Brain microvascular endothelial cell (primary cell): ENCODE measurements around the gene PIK3CD.
"Not testable (repeated sequence)": the region's sequence is repeated elsewhere in the genome, so short reads cannot be mapped to it uniquely, and the experiment has no call there.

ENCODE experiments used
- DNase-seq: peaks from one replicate; pipeline ENCODE4 v3.0.0-alpha.2; 2020
- H3K27ac ChIP-seq: fragments of 250-450 bp; sonication (Bioruptor Pico); 2 replicates; pipeline ENCODE4 v1.5.1; 2020; ENCODE audit warnings: mild to moderate bottlenecking, moderate library complexity
- H3K27me3 ChIP-seq: fragments of 250-450 bp; sonication (Bioruptor Pico); replicated peaks from 2 replicates; pipeline ENCODE4 v1.5.1; 2020; ENCODE audit warnings: mild to moderate bottlenecking
- H3K36me3 ChIP-seq: fragments of 250-450 bp; sonication (Bioruptor Pico); replicated peaks from 2 replicates; pipeline ENCODE4 v1.5.1; 2020; ENCODE audit warnings: mild to moderate bottlenecking
- H3K4me3 ChIP-seq: 2 replicates; pipeline ENCODE4 v1.5.1; 2011; ENCODE audit warnings: low read depth, mild to moderate bottlenecking, control low read depth, low read length, moderate library complexity
- in situ Hi-C: cut with HindIII; loops from 2 replicates; pipeline ENCODE4 v1.10.0; 2017; ENCODE audit warnings: low sequenced_read_pairs, low pct_ligation_motif_present
- TF ChIP-seq, protein P1 (sequence below): IDR thresholded peaks from 2 replicates; pipeline ENCODE4 v1.5.1; 2011; ENCODE audit warnings: low read depth, mild to moderate bottlenecking, moderate library complexity, low read length, control low read depth, inconsistent platforms; ENCODE audit errors: missing control alignments

The PIK3CD gene

DNA sequence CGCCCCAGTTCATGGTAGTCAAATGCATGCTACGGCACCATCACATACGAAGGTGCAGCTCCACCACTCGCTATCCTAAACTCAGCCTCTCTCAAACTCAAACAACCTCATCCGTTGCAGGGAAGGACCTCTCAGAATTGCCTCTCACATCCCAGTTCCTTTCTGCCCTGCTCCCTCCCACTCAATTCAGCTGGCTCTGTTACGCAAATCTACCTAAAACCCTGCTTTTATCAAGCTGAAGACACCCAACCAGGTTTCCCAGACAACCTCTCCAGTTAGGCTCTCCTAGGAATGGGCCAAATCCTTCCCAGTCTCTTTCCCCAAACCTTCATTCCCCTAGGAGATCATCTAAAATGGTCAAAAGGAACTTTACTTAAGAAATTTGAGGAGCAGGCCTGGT, 109.3 kb downstream of the PIK3CD start:
- H3K27ac ChIP-seq = no peak overlapping the region
- H3K4me3 ChIP-seq = no peak overlapping the region
- H3K27me3 ChIP-seq = no peaks in the 10 kb centered on the region
- no peak for DNase-seq
- peaks cover 5% of the 10 kb centered on the region for H3K36me3 ChIP-seq
- TF ChIP-seq, protein P1, sequence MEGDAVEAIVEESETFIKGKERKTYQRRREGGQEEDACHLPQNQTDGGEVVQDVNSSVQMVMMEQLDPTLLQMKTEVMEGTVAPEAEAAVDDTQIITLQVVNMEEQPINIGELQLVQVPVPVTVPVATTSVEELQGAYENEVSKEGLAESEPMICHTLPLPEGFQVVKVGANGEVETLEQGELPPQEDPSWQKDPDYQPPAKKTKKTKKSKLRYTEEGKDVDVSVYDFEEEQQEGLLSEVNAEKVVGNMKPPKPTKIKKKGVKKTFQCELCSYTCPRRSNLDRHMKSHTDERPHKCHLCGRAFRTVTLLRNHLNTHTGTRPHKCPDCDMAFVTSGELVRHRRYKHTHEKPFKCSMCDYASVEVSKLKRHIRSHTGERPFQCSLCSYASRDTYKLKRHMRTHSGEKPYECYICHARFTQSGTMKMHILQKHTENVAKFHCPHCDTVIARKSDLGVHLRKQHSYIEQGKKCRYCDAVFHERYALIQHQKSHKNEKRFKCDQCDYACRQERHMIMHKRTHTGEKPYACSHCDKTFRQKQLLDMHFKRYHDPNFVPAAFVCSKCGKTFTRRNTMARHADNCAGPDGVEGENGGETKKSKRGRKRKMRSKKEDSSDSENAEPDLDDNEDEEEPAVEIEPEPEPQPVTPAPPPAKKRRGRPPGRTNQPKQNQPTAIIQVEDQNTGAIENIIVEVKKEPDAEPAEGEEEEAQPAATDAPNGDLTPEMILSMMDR = no peak
- in situ Hi-C loops = no loop called here

DNA sequence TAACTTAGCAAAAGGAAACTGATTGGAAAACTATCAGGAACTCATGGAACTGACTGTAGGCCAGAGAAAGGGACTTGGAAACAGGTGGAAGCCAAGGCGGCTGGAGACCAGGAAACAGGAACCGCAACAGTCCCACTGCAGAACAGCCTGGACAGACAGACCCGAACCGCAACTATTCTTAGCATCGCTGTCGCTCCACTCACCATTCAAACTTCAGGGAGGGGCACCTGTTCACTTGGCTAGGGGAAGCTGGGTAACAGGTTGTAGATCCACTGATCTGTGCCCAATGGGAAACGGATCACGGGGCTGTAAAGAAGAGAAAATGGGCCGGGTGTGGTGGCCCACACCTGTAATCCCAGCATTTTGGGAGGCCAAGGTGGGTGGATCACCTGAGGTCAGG, 110.3 kb downstream of the PIK3CD start:
- in situ Hi-C loops = no loop called here
- TF ChIP-seq, protein P1 = no peak
- no peak for DNase-seq
- H3K36me3 ChIP-seq = peaks cover 5% of the 10 kb centered on the region
- H3K4me3 ChIP-seq = no peak overlapping the region
- H3K27ac ChIP-seq = no peak overlapping the region
- H3K27me3 ChIP-seq = no peaks in the 10 kb centered on the region

DNA sequence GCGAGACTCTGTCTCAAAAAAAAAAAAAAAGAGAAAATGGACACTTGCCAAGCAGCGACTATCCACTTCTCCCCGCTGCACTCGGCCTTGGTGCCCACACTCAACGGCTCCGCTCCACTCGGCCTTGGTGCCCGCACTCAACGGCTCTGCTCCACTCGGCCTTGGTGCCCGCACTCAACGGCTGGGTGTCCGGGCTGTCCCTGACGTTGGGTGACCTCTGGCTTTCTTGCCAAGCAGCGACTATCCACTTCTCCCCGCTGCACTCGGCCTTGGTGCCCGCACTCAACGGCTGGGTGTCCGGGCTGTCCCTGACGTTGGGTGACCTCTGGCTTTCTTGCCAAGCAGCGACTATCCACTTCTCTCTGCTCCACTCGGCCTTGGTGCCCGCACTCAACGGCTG, 110.9 kb downstream of the PIK3CD start:
- in situ Hi-C loops, DNase-seq, H3K4me3 ChIP-seq, H3K36me3 ChIP-seq, H3K27me3 ChIP-seq, H3K27ac ChIP-seq: not testable (repeated sequence)

DNA sequence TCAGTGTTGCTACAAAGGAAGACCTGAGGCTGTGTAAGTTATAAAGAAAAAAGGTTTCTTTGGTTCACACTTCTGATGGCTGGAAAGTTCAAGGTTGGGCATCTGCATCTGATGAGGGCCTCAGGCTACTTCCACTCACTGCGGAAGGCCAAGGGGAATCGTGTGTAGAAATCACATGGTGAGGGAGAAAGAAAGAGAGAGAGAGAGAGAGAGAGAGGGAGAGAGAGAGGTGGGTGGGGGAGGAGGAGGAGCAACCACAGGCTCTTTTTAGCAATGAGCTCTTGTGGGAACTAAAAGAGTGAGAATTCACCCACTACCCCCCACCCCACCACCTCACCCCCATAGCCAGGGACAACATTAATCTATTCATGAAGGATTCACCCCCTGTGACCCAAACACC, 112.4 kb downstream of the PIK3CD start:
- Histone ChIP-seq H3K27ac (no peak overlapping the region), H3K4me3 (no peak overlapping the region), H3K36me3 (peaks cover 5% of the 10 kb centered on the region), H3K27me3 (no peaks in the 10 kb centered on the region)
- TF ChIP-seq, protein P1 = no peak
- in situ Hi-C loops = no loop called here
- no peak for DNase-seq

DNA sequence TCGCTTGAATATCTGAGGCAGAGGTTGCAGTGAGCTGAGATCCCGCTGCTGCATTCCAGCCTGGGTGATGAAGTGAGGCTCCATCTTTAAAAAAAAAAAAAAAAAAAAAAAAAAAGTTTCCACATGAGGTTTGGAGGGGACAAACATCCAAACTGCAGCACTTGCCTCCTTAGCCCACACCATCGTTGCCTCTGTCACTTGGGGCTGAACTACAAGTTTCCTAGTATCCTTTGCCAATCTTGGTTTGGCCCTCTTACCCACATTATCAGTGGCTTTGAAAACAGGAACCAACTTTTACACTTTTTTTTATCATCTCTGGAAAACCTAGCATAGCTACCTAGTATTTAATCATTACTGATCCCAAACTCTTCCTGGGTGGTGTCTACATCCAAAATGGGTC, 113.0 kb downstream of the PIK3CD start:
- Histone ChIP-seq H3K36me3 (peaks cover 5% of the 10 kb centered on the region), H3K4me3 (no peak overlapping the region), H3K27ac (no peak overlapping the region), H3K27me3 (no peaks in the 10 kb centered on the region)
- TF ChIP-seq, protein P1 = no peak
- in situ Hi-C loops = no loop called here
- no peak for DNase-seq

DNA sequence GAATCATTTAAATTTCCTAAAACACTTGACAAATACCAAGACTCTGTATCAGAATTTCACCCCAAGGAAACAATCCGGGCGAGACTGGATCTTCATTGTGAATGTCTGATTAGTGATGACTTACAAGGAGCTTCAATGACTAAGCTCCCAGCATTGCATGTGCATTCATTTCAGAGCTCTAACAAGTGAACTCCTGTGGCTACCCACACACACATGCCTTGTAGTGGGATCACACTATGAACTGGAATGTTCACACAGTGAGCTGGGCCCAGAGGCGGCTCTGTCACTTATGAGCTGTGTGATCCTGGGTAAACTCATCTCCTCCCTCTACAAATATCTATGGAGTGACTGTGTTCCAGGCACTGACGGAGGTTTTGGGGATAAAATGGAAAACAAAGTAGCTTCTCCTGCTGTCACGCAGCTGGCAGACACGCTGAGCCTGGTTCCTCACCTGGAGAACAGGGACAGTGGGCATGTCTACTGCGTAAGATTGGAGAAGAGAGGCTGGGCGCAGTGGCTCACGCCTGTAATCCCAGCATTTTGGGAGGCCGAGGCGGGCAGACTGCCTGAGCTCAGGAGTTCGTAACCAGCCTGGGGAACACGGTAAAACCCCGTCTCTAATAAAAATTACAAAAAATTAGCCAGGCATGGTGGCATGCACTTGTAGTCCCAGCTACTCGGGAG, 115.4 kb downstream of the PIK3CD start:
- DNase-seq = peak; percentile 100
- TF ChIP-seq, protein P1 = no peak
- no peaks in the 10 kb centered on the region for H3K27me3 ChIP-seq
- in situ Hi-C loops = no loop called here
- peak overlapping the region; percentile 94 for H3K27ac ChIP-seq
- no peak overlapping the region for H3K4me3 ChIP-seq
- peaks cover 2% of the 10 kb centered on the region for H3K36me3 ChIP-seq
